ENCODE results near the gene RAB39A.

DNA sequence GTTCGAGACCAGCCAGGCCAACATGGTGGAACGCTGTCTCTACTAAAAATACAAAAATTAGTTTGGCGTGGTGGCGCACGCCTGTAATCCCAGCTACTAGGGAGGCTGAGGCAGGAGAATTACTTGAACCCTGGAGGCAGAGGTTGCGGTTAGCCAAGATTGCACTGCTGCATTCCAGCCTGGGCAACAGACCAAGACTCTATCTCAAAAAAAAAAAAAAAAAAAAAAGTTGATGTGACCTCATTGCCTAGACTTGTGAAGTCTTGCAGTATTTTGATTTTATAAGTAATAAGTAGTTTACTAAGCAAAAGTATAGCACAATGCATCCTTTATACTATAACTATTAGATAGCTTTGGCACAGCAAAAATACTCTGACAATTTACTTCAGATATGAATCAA lies 70.5 kb downstream of the RAB39A start:
- TF ChIP-seq, protein P1, sequence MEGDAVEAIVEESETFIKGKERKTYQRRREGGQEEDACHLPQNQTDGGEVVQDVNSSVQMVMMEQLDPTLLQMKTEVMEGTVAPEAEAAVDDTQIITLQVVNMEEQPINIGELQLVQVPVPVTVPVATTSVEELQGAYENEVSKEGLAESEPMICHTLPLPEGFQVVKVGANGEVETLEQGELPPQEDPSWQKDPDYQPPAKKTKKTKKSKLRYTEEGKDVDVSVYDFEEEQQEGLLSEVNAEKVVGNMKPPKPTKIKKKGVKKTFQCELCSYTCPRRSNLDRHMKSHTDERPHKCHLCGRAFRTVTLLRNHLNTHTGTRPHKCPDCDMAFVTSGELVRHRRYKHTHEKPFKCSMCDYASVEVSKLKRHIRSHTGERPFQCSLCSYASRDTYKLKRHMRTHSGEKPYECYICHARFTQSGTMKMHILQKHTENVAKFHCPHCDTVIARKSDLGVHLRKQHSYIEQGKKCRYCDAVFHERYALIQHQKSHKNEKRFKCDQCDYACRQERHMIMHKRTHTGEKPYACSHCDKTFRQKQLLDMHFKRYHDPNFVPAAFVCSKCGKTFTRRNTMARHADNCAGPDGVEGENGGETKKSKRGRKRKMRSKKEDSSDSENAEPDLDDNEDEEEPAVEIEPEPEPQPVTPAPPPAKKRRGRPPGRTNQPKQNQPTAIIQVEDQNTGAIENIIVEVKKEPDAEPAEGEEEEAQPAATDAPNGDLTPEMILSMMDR (IDR thresholded peaks at IDR 0.05) = no peak
- no peak for TF ChIP-seq POLR2A (IDR thresholded peaks at IDR 0.05)

Measured in esophagus squamous epithelium (tissue), 4 donors.